K562 (cell line): ENCODE data around the gene BAIAP2L2. TPM values are rescaled to one million over a fixed set of nuclear protein-coding genes. Genes with fewer than 3 reads are reported as not detected.

Experiments used
- ATAC-seq: fragments of 200-7000 bp; cut with Tn5 transposase; 3 replicates; pipeline ENCODE4 v1.9.1; 2020; ENCODE audit warnings: moderate library complexity
- BruUV-seq: library from RNA; stranded (reverse); fragments of 400-500 nt; replicated peaks from 2 replicates; lab custom pipeline; 2021; lab: Mats Ljungman, UMichigan
- CTCF ChIA-PET: fragments of 300-600 bp; formaldehyde crosslinking; extraction: SDS; loops from one replicate; lab custom pipeline; 2021; ENCODE audit warnings: low intra/inter-chr PET ratio; lab: Yijun Ruan, JAX
- POLR2A ChIA-PET: fragments of 300-600, 350-650 bp; sonication (Branson Sonifier 250); formaldehyde crosslinking; extraction: SDS; loops from one replicate; lab custom pipeline; 2021; ENCODE audit warnings: antibody characterized with exemption, inconsistent platforms; lab: Yijun Ruan, JAX
- DNase-seq, 4 experiments: peaks; one replicate each; pipeline versions ENCODE4 v3.0.0 to v3.0.0-alpha.2; 2011 to 2018; ENCODE audit warnings: low spot score in 3 of 4, mixed read lengths in 3 of 4; ENCODE audit errors: extremely low read depth in 1 of 4
- FAIRE-seq: peaks from 2 replicates; lab custom pipeline; 2011; peaks lifted over from hg19 to GRCh38; lab: Jason Lieb, UNC
- H2AFZ ChIP-seq: 2 replicates; pipeline ENCODE4 v1.6.0; 2011; ENCODE audit warnings: low read depth, low read length, control low read depth, inconsistent platforms
- H3K27ac ChIP-seq: fragments of 200-600 bp; 3 replicates; pipeline ENCODE4 v1.8.0; 2011; ENCODE audit warnings: low read depth, mild to moderate bottlenecking, control low read depth, inconsistent platforms, low read length, moderate library complexity, mixed read lengths; ENCODE audit errors: extremely low read depth
- H3K27me3 ChIP-seq, 2 experiments: fragments of 300-600 bp in 1 of 2; 2 replicates in 1 of 2; 3 replicates in 1 of 2; pipeline versions ENCODE4 v1.6.0 to v1.8.0; 2011; ENCODE audit warnings: inconsistent platforms in 2 of 2, low read length in 2 of 2, mild to moderate bottlenecking in 1 of 2, mixed read lengths in 1 of 2, moderate library complexity in 1 of 2; ENCODE audit not compliant: control insufficient read depth in 2 of 2, insufficient read depth in 2 of 2
- H3K36me3 ChIP-seq: fragments of 300-600 bp; 3 replicates; pipeline ENCODE4 v1.8.0; 2011; ENCODE audit warnings: mild to moderate bottlenecking, low read length, inconsistent platforms; ENCODE audit not compliant: control insufficient read depth, insufficient read depth
- H3K4me1 ChIP-seq, 2 experiments: fragments of 200-600 bp in 1 of 2; replicated peaks in 1 of 2; 2 replicates in 1 of 2; 3 replicates in 1 of 2; pipeline versions ENCODE4 v1.5.1 to v1.8.0; 2011; ENCODE audit warnings: inconsistent platforms in 2 of 2, low read length in 2 of 2, mild to moderate bottlenecking in 1 of 2, mixed read lengths in 1 of 2, moderate library complexity in 1 of 2; ENCODE audit not compliant: control insufficient read depth in 2 of 2, insufficient read depth in 2 of 2
- H3K4me2 ChIP-seq: 2 replicates; pipeline ENCODE4 v1.6.1; 2011; ENCODE audit warnings: low read length, control low read depth, inconsistent platforms, mixed read lengths; ENCODE audit not compliant: insufficient read depth
- H3K4me3 ChIP-seq: fragments of 200-600 bp; sonication (generic), shearing (Covaris generic); 2 replicates; pipeline ENCODE4 v1.5.1; 2016; ENCODE audit warnings: control low read depth, inconsistent platforms
- H3K79me2 ChIP-seq: fragments of 200-600 bp; 3 replicates; pipeline ENCODE4 v1.8.0; 2011; ENCODE audit warnings: low read length, inconsistent platforms; ENCODE audit not compliant: control insufficient read depth, insufficient read depth
- H3K9ac ChIP-seq, 2 experiments: 2 replicates each; pipeline versions ENCODE4 v1.6.0 to v1.6.1; 2011; ENCODE audit warnings: low read depth in 2 of 2, low read length in 2 of 2, control low read depth in 1 of 2, inconsistent platforms in 1 of 2, mild to moderate bottlenecking in 1 of 2, mixed read lengths in 1 of 2; ENCODE audit not compliant: insufficient read depth in 1 of 2
- H3K9me1 ChIP-seq: one replicate; pipeline ENCODE4 v1.6.0; 2011; ENCODE audit warnings: inconsistent platforms, mild to moderate bottlenecking, low read length, moderate library complexity; ENCODE audit not compliant: control insufficient read depth, insufficient read depth
- H3K9me3 ChIP-seq: replicated peaks from 2 replicates; pipeline ENCODE4 v1.5.1; 2011; ENCODE audit warnings: low read depth, low read length, inconsistent platforms; ENCODE audit not compliant: control insufficient read depth, insufficient read depth
- H4K20me1 ChIP-seq: replicated peaks from 2 replicates; pipeline ENCODE4 v1.6.1; 2011; ENCODE audit warnings: low read length, inconsistent platforms, mixed read lengths; ENCODE audit not compliant: control insufficient read depth, insufficient read depth
- BDP1 ChIP-seq: IDR thresholded peaks from 3 replicates; pipeline ENCODE4 v1.6.1; 2011; ENCODE audit not compliant: insufficient read length, insufficient read depth
- ETV1 ChIP-seq: fragments of 450-650 bp; conservative IDR thresholded peaks from 2 replicates; pipeline ENCODE4 v1.6.1; 2016; ENCODE audit warnings: missing genetic modification characterization, control low read depth, low read depth, missing compliant biosample characterization
- FOXK2 ChIP-seq, 2 experiments: fragments of 450-650 bp; IDR thresholded peaks in 1 of 2; conservative IDR thresholded peaks in 1 of 2; 2 replicates each; pipeline ENCODE4 v1.6.1; 2016; ENCODE audit warnings: low read depth in 2 of 2, mild to moderate bottlenecking in 1 of 2
- HDAC8 ChIP-seq: fragments of 450-650 bp; IDR thresholded peaks from 2 replicates; pipeline ENCODE4 v1.6.1; 2016; ENCODE audit warnings: mild to moderate bottlenecking, missing genetic modification characterization, moderate library complexity, missing compliant biosample characterization
- HNRNPLL ChIP-seq: fragments of 200-400 bp; formaldehyde crosslinking; IDR thresholded peaks from 2 replicates; pipeline ENCODE4 v1.6.1; 2017; ENCODE audit warnings: low read length, low read depth, mild to moderate bottlenecking; ENCODE audit not compliant: poor library complexity, severe bottlenecking
- JUNB ChIP-seq: fragments of 450-650 bp; formaldehyde crosslinking; conservative IDR thresholded peaks from 2 replicates; pipeline ENCODE4 v1.4.0; 2020; ENCODE audit warnings: mild to moderate bottlenecking
- PML ChIP-seq: IDR thresholded peaks from 2 replicates; pipeline ENCODE4 v1.6.1; 2012; ENCODE audit warnings: low read length, inconsistent platforms
- POLR3G ChIP-seq: IDR thresholded peaks from 2 replicates; pipeline ENCODE4 v1.6.1; 2011; ENCODE audit not compliant: insufficient read length, insufficient replicate concordance; ENCODE audit errors: extremely low read depth
- ZBTB8A ChIP-seq: fragments of 450-650 bp; IDR thresholded peaks from 2 replicates; pipeline ENCODE4 v1.6.1; 2018; ENCODE audit warnings: mild to moderate bottlenecking, moderate library complexity; ENCODE audit not compliant: partially characterized antibody
- ZNF143 ChIP-seq: sonication (generic); formaldehyde crosslinking; IDR thresholded peaks from 2 replicates; pipeline ENCODE4 v1.9.0; 2022; ENCODE audit warnings: mild to moderate bottlenecking, missing genetic modification reagents
- WGBS: fragments of 100-300 bp; shearing (Covaris generic); methylation state at CpG from one replicate; pipeline ENCODE4 v1.1.6; 2016; ENCODE audit warnings: low coverage, mixed read lengths; ENCODE audit not compliant: insufficient coverage; ENCODE audit errors: missing lambda C conversion rate; 5-methylcytosine and 5-hydroxymethylcytosine counted together
- in situ Hi-C: fragments of 300-500 bp; cut with MboI; formaldehyde crosslinking; loops from 4 replicates; pipeline ENCODE4 v1.15.0; 2018; ENCODE audit warnings: inconsistent platforms, mixed read lengths
- intact Hi-C: fragments of 100-400 bp; cut with micrococcal nuclease; formaldehyde crosslinking; loops from 2 replicates; pipeline ENCODE4 v1.14.2; 2022
- polyA plus RNA-seq, 8 experiments: library from polyadenylated mRNA; depleted of rRNA in 4 of 8; stranded (reverse) in 5 of 8; unstranded in 3 of 8; fragments of >200 nt; fragmentation: Nextera tagmentation in 2 of 8; fragmentation: Illumina TruSeq in 1 of 8; extraction: Ambion mirVana in 2 of 8; extraction: Trizol in 1 of 8; gene quantifications; 2 replicates each; pipeline versions ENCODE4 v1.2.1 to v1.2.3, GENCODE V29; 2011 to 2014; ENCODE audit warnings: inconsistent platforms in 1 of 8, missing spikeins in 1 of 8
- total RNA-seq, 7 experiments: library from RNA; depleted of rRNA in 6 of 7; stranded (reverse); fragments of >200 nt in 6 of 7; fragmentation: Illumina TruSeq in 2 of 7; extraction: Trizol in 2 of 7; gene quantifications; 2 replicates each; pipeline versions ENCODE4 v1.2.1 to v1.2.3, GENCODE V29; 2011 to 2021; ENCODE audit warnings: low replicate concordance in 1 of 7

BAIAP2L2 gene
- total and polyA plus RNA-seq, 9 of the 15 experiments (the other 6 are each of a cell fraction or from before 2014, with no cell fraction given), result 0.04 to 0.22 (median 0.07) TPM; not detected in 4

GRCh38 chr22:38065539-38065938, 44.9 kb downstream of the BAIAP2L2 start:
- Histone ChIP-seq H3K27ac (no peak overlapping the region), H3K9ac (no peak overlapping the region; a peak in 1 of 4 replicates), H4K20me1 (no peaks in the 10 kb centered on the region), H3K4me1 (peaks cover 0 to 10% of the 10 kb centered on the region in 2 experiments; a peak in 2 of 5 replicates), H3K79me2 (no peaks in the 10 kb centered on the region), H3K9me3 (no peaks in the 10 kb centered on the region), H2AFZ (no peak overlapping the region), H3K27me3 (no peaks in the 10 kb centered on the region), H3K4me3 (no peak overlapping the region), H3K36me3 (no peaks in the 10 kb centered on the region), H3K9me1 (no peaks in the 10 kb centered on the region), H3K4me2 (no peak overlapping the region)
- TF ChIP-seq HNRNPLL (no peak), BDP1 (no peak), FOXK2 (conservative IDR thresholded peaks at IDR 0.05 in 1 of 2, IDR thresholded peaks at IDR 0.05 in 1 of 2; ENCODE audit: low read depth in 2 of 2) (no peak), POLR3G (no peak), ZNF143 (no peak), JUNB (no peak), ETV1 (tag) (no peak), PML (no peak), HDAC8 (no peak), ZBTB8A (no peak)
- intact Hi-C loops (no loop called here), in situ Hi-C loops (loop anchor here (10.0 to 25.0 kb wide), 3 partner anchors 289 to 947 kb away; partner anchors contain the start of genes APOBEC3C and APOBEC3D)
- FAIRE-seq, result no peak
- ChIA-PET CTCF (no interaction called here), POLR2A (no interaction called here)
- WGBS, result 70% methylated on average over 3 of the region's 8 CpGs
- no TSS peak for BruUV-seq
- no peak for DNase-seq
- ATAC-seq, result no peak
